Natural killer cell (primary cell): ENCODE measurements around the gene NUCB2. TPM values are rescaled to one million over a fixed set of nuclear protein-coding genes. Genes with fewer than 3 reads are reported as not detected.
"Not testable (repeated sequence)": the region's sequence is repeated elsewhere in the genome, so short reads cannot be mapped to it uniquely, and the experiment has no call there.

ENCODE experiments used
- ATAC-seq, 3 donors: fragments of 150-1000 bp in 2 of 3; fragments of 200-7000 bp in 1 of 3; cut with Tn5 transposase; 1 replicate in 1 of 3; 2 replicates in 2 of 3; pipeline ENCODE4 v1.10.0; 2021; ENCODE audit warnings: mild to moderate bottlenecking in 2 of 3, moderate library complexity in 2 of 3
- DNase-seq, 2 donors: peaks; one replicate each; pipeline versions ENCODE4 v3.0.0 to v3.0.0-alpha.2; 2013 to 2021; ENCODE audit warnings: mixed read lengths in 1 of 2
- H3K27ac ChIP-seq: one replicate; pipeline ENCODE4 v1.5.1; 2013; ENCODE audit warnings: mild to moderate bottlenecking, low read length
- H3K27me3 ChIP-seq: one replicate; pipeline ENCODE4 v1.6.1; 2013; ENCODE audit warnings: low read length; ENCODE audit not compliant: control insufficient read depth, insufficient read depth
- H3K36me3 ChIP-seq: one replicate; pipeline ENCODE4 v1.6.1; 2013; ENCODE audit warnings: low read length; ENCODE audit not compliant: control insufficient read depth, insufficient read depth
- H3K4me1 ChIP-seq: one replicate; pipeline ENCODE4 v1.6.1; 2013; ENCODE audit warnings: low read length; ENCODE audit not compliant: control insufficient read depth, insufficient read depth
- H3K4me3 ChIP-seq: one replicate; pipeline ENCODE4 v1.5.1; 2013; ENCODE audit warnings: low read length
- H3K9me3 ChIP-seq: one replicate; pipeline ENCODE4 v1.6.1; 2013; ENCODE audit warnings: low read length; ENCODE audit not compliant: control insufficient read depth, insufficient read depth
- H3K27ac Mint-ChIP-seq, 2 donors: one replicate each; pipeline ENCODE4 v1.8.0; 2022; ENCODE audit warnings: mild to moderate bottlenecking in 2 of 2, mixed read lengths in 2 of 2, moderate library complexity in 1 of 2
- H3K27me3 Mint-ChIP-seq, 2 donors: one replicate each; pipeline ENCODE4 v1.8.0; 2022; ENCODE audit warnings: low read depth in 2 of 2, mixed read lengths in 2 of 2
- H3K36me3 Mint-ChIP-seq: one replicate; pipeline ENCODE4 v1.8.0; 2022; ENCODE audit warnings: mixed read lengths
- H3K4me1 Mint-ChIP-seq, 2 donors: one replicate each; pipeline ENCODE4 v1.8.0; 2022; ENCODE audit warnings: mixed read lengths in 2 of 2
- H3K4me3 Mint-ChIP-seq: one replicate; pipeline ENCODE4 v1.8.0; 2022; ENCODE audit warnings: mild to moderate bottlenecking, moderate library complexity, mixed read lengths
- H3K9me3 Mint-ChIP-seq, 2 donors: one replicate each; pipeline ENCODE4 v1.8.0; 2022; ENCODE audit warnings: mixed read lengths in 2 of 2
- WGBS: methylation state at CpG from one replicate; pipeline ENCODE4 v1.1.7; 2013; ENCODE audit warnings: missing lambda C conversion rate; ENCODE audit not compliant: insufficient coverage; 5-methylcytosine and 5-hydroxymethylcytosine counted together
- intact Hi-C: fragments of 100-400 bp; cut with micrococcal nuclease; formaldehyde crosslinking; loops from one replicate; pipeline ENCODE4 v1.14.2; 2022
- total RNA-seq, 4 donors: library from RNA; stranded (reverse); fragments of 120-200 nt in 1 of 4; gene quantifications; one replicate each; pipeline versions ENCODE4 v1.2.3 to v1.2.4, GENCODE V29; 2013 to 2022
- TF ChIP-seq, protein P1 (sequence below): fragments of 200-600 bp; IDR thresholded peaks from one replicate; pipeline ENCODE4 v1.8.0; 2022; ENCODE audit warnings: antibody characterized with exemption

The NUCB2 gene
- total RNA-seq, 3 donors from 2014 or later (not counting 1 experiment from before 2014, with no cell fraction given), result 70.7 to 101 (median 81.4) TPM

DNA sequence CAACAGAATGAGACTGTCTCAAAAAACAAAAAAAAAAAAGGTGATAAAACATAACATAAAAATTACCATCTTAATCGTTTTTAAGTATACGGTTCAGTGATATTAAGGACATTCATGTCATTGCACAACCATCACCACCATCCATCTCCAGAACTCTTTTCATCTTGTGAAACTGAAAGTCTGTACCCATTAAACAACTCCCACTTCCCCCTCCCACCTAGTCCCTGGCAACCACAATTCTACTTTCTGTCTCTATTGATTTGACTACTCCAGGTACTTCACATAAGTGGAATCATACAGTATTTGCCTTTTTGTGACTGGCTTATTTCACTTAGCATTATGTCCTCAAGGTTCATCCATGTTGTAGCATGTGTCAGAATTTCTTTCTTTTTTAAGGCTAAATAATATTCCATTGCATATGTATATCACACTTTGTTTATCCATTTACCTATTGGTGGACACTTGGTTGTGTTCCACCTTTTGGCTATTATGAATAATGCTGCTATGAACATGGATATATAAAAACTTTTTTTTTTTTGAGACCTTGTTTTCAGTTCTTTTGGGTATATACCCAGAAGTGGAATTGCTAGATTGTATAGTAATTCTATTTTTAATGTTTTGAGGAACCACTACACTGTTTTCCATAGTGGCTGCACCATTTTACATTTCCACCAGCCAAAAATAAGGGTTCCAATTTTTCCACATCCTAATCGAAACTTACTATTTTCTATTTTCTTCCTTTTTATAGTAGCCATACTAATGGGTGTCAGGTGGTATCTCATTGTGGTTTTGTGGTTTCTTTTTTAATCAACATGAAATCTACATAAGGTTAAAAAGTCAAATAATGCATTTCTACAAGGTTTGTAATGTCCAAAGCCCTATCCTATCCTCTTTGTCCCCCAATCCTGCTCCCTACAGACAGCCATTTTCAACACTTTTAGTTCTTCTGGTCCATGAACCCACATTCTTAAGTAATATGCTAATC lies 45.4 kb upstream of the NUCB2 start:
- WGBS, result 6% methylated on average over 2 of the region's 3 CpGs
- peak; percentile 38 to 67 (median 48) for ATAC-seq
- no peaks in the 10 kb centered on the region for H3K36me3 Mint-ChIP-seq
- Histone ChIP-seq H3K4me1 (peaks cover 5% of the 10 kb centered on the region), H3K27me3 (no peaks in the 10 kb centered on the region), H3K27ac (no peak overlapping the region), H3K4me3 (no peak overlapping the region), H3K9me3 (no peaks in the 10 kb centered on the region), H3K36me3 (no peaks in the 10 kb centered on the region)
- intact Hi-C loops, result loop anchor here (1.0 to 10.0 kb wide), 5 partner anchors 46 to 451 kb away; partner anchors contain the start of genes NCR3LG1 and NUCB2
- peak in 1 of 2 donors; percentile 58 for DNase-seq
- peaks cover 6 to 12% of the 10 kb centered on the region in 2 donors for H3K4me1 Mint-ChIP-seq
- no peak overlapping the region for H3K4me3 Mint-ChIP-seq
- no peaks in the 10 kb centered on the region for H3K9me3 Mint-ChIP-seq
- no peak overlapping the region for H3K27ac Mint-ChIP-seq
- TF ChIP-seq, protein P1, sequence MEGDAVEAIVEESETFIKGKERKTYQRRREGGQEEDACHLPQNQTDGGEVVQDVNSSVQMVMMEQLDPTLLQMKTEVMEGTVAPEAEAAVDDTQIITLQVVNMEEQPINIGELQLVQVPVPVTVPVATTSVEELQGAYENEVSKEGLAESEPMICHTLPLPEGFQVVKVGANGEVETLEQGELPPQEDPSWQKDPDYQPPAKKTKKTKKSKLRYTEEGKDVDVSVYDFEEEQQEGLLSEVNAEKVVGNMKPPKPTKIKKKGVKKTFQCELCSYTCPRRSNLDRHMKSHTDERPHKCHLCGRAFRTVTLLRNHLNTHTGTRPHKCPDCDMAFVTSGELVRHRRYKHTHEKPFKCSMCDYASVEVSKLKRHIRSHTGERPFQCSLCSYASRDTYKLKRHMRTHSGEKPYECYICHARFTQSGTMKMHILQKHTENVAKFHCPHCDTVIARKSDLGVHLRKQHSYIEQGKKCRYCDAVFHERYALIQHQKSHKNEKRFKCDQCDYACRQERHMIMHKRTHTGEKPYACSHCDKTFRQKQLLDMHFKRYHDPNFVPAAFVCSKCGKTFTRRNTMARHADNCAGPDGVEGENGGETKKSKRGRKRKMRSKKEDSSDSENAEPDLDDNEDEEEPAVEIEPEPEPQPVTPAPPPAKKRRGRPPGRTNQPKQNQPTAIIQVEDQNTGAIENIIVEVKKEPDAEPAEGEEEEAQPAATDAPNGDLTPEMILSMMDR, result no peak
- H3K27me3 Mint-ChIP-seq, result no peaks in the 10 kb centered on the region

DNA sequence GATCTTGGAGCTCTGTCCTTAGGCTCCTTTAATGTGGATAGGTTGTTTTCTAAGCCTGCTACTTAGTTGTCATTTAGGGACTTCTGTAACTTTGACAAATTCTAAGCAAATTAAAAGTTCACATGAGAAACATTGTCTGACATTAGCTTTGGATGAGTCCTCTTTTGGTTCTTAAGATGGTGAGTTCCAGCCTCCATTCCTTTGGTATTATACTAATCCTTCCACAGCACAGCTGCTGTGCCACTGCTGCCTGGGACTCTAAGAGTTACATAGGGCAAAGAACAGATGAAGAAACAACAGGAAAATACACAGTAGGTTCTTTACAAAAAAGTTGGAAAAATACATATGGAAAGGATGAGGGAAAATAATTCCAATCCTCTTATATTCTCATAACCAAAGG lies 43.4 kb upstream of the NUCB2 start:
- Mint-ChIP-seq H3K36me3 (no peaks in the 10 kb centered on the region), H3K4me3 (no peak overlapping the region), H3K4me1 (peaks cover 6 to 12% of the 10 kb centered on the region in 2 donors), H3K27ac (no peak overlapping the region), H3K9me3 (no peaks in the 10 kb centered on the region), H3K27me3 (no peaks in the 10 kb centered on the region)
- no peak for DNase-seq
- intact Hi-C loops, result loop anchor here (5.0 to 10.0 kb wide), 3 partner anchors 44 to 449 kb away; partner anchors contain the start of genes NCR3LG1 and NUCB2
- peaks cover 5% of the 10 kb centered on the region for H3K4me1 ChIP-seq
- H3K27me3 ChIP-seq, result no peaks in the 10 kb centered on the region
- H3K36me3 ChIP-seq, result no peaks in the 10 kb centered on the region
- H3K27ac ChIP-seq, result no peak overlapping the region
- TF ChIP-seq, protein P1, result no peak
- no peaks in the 10 kb centered on the region for H3K9me3 ChIP-seq
- no peak overlapping the region for H3K4me3 ChIP-seq
- ATAC-seq, result no peak

- H3K27me3 ChIP-seq, result no peaks in the 10 kb centered on the region
- ATAC-seq, result no peak
- H3K4me3 Mint-ChIP-seq, result no peak overlapping the region
- no peak overlapping the region for H3K27ac ChIP-seq
- H3K36me3 Mint-ChIP-seq, result no peaks in the 10 kb centered on the region
- no peaks in the 10 kb centered on the region for H3K9me3 Mint-ChIP-seq
- no peaks in the 10 kb centered on the region for H3K36me3 ChIP-seq
- H3K27me3 Mint-ChIP-seq, result no peaks in the 10 kb centered on the region
- WGBS, result 65% methylated on average over 3 of the region's 3 CpGs
- H3K4me3 ChIP-seq, result no peak overlapping the region
- peaks cover 0 to 7% of the 10 kb centered on the region in 2 donors for H3K4me1 Mint-ChIP-seq
- TF ChIP-seq, protein P1, result no peak
- DNase-seq, result no peak
- H3K9me3 ChIP-seq, result no peaks in the 10 kb centered on the region
- intact Hi-C loops, result loop anchor here (10.0 kb wide), 1 partner anchor 116 kb away; the partner anchor contains the start of gene NCR3LG1
- no peaks in the 10 kb centered on the region for H3K4me1 ChIP-seq
- H3K27ac Mint-ChIP-seq, result no peak overlapping the region
Observed at GRCh38 chr11:17238377-17238776, 38.2 kb upstream of the NUCB2 start.

DNA sequence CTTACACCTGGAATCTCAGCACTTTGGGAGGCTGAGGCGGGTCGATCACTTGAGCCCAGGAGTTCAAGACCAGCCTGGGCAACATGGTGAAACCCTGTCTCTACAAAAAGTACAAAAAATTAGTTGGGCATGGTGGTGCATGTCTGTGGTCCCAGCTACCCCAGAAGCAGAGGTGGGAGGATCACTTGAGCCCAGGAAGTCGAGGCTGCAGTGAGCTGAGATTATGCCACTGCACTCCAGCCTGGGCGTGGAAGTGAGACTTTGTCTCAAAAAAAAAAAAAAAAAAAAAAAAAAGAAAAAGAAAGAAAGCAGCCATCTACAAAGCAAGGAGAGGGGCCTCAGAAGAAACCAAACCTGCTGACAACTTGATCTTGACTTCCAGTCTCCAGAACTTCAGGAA lies 36.6 kb upstream of the NUCB2 start:
- peaks cover 5 to 12% of the 10 kb centered on the region in 2 donors for H3K4me1 Mint-ChIP-seq
- not testable (repeated sequence) for H3K4me1 ChIP-seq, H3K27me3 ChIP-seq, H3K27ac ChIP-seq, H3K4me3 ChIP-seq, H3K9me3 ChIP-seq, ATAC-seq, DNase-seq, H3K36me3 ChIP-seq, H3K36me3 Mint-ChIP-seq, H3K4me3 Mint-ChIP-seq, H3K9me3 Mint-ChIP-seq, H3K27me3 Mint-ChIP-seq, H3K27ac Mint-ChIP-seq
- intact Hi-C loops, result loop anchor here (10.0 kb wide), 1 partner anchor 115 kb away; the partner anchor contains the start of gene NCR3LG1
- 75% methylated on average over 4 of the region's 4 CpGs for WGBS
